Measurements from ENCODE around the gene MMP21.

The MMP21 gene, protein sequence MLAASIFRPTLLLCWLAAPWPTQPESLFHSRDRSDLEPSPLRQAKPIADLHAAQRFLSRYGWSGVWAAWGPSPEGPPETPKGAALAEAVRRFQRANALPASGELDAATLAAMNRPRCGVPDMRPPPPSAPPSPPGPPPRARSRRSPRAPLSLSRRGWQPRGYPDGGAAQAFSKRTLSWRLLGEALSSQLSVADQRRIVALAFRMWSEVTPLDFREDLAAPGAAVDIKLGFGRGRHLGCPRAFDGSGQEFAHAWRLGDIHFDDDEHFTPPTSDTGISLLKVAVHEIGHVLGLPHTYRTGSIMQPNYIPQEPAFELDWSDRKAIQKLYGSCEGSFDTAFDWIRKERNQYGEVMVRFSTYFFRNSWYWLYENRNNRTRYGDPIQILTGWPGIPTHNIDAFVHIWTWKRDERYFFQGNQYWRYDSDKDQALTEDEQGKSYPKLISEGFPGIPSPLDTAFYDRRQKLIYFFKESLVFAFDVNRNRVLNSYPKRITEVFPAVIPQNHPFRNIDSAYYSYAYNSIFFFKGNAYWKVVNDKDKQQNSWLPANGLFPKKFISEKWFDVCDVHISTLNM

DNA sequence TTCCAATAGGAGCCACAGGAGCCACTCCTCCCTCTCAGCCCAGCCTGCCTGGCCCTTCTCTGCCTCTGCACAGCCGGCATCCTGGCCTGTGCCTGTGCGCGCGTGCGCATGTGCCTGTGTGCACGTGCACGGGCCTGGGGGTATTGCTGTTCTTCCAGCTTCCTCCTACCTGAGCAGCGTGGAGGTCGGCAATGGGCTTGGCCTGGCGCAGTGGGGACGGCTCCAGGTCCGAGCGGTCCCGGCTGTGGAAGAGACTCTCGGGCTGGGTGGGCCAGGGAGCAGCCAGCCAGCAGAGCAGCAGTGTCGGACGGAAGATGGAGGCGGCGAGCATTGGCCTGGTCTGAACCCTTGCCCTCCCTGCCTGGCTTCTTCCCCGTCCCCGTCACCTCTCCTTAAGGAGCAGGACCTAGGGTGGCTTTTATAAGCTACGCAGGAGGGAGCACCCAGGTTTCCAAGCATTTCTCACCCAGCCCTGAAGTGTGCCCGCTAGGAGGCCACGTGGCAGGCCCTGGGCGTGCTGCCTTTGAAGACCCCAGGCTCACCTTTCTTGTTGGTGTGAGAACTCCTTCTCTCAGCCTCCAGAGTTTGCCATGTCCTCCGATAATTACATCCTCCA is at the start of gene MMP21:
MMP21 (minus strand) TSS at position 331 of the 616 bp plus-strand sequence; CDS start at position 331, 0 bp downstream.
- DNase-seq, result no peak

DNA sequence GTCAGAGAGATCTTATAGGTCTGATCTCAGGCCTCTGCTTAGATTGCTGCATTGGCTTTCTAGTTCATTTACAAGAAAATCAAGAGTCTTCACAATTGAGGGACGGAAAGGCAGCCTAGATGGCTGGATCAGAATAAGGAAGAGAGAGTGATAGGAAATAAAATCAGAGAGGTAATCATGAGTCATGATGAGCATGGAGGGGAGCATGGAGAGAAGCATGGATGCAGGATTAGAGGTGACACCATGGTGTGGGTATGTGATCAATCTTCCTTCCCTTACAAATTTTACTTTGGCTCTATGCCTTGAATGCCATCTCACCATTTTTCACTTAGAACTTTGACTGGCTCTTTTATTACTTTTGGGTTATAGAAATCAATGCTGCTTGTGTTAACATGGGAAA is 49.1 kb upstream of the MMP21 start:
- no peak for DNase-seq

GRCh38 chr10:125823663-125824251 is 48.1 kb upstream of the MMP21 start:
- DNase-seq, result no peak

DNA sequence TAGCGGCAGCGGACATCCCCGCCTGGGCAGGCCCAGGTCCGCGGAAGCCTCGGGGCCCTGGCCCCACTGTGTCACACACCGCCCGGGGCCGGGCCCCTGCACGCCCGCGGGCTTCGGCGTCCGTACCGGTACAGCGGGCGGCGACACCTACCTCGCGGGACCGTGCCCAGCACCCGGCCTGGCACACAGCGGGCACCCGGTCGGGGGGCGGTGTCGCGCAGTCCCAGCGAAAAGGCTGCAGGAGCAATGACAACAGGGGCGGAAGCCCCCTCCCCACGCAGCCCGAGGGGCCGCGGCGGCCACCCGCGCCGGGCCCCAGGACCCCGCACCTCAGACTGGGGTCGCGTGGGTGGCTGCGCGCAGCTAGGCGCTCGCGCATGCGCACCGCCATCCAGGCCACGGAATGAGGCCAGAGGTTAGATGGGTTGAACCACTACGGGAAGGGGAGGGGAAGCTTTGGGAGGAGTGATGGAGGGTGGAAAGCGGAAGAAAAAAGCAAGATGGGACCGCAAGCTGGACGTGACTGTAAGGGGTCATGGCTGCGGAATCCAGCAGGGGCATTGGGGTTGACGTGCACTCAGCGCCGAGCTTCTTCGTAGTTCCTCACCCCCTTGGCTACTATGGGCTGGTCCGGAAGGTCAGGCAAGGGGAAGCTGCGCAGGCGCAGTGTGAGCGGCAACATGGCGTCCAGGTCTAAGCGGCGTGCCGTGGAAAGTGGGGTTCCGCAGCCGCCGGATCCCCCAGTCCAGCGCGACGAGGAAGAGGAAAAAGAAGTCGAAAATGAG is 47.4 kb upstream of the MMP21 start, which contains the start of the genes BCCIP and UROS:
BCCIP (plus strand) TSS at position 669 of the 785 bp plus-strand sequence; CDS start at position 681, 12 bp downstream.
UROS (minus strand) TSS at position 381 of the 785 bp plus-strand sequence. CDS start 6,759 bp downstream, outside the sequence.
- peak; percentile 79 for DNase-seq

DNA sequence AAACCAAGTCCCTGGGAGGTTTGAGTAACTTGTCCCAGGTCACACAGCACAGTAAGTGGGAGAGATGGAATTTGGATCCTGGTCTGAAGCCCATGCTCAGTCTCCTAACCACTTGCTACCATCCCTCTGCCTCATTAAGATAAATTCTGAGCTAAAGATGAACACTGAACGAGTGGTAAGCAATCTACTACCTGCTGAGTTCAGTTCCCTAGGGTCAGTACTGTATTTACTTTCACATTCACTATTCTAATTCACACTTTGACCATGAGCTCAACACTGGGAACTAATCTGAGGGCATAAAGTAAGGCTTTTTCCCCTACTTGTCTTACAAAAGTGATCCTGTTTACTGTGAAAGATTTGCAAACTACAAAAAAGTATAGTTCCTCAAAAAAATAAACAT is 45.1 kb upstream of the MMP21 start:
- DNase-seq, result no peak

DNA sequence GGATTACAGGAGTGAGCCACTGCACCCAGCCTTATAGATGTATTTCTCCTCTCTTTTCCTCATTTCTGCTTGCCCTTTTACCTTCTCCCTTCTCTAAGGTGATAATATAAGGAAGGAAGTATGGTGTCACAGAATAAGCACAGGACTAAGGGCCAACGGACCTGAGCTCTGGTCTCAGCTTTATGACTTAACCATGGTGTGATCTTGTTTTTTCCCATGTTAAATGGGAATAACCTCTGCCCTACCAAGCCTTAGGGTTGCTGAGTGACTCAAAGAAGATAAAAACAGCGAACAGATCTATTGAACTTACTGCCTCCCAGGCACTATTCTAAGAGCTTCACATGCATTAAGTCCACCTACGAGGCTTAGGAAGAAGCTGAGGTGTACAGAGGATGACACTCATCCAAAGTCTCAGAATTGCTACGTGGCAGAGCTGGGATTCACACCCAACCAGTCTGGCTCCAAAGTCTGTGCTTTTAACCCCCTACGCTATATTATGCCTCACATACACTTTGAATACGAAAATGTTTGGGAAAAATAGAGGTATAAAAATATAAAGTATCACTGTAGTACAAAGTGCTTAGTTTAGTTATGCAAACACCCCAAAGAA is 41.8 kb upstream of the MMP21 start:
- no peak for DNase-seq

GRCh38 chr10:125816548-125816947 is 40.9 kb upstream of the MMP21 start:
- DNase-seq, result no peak

- DNase-seq, result no peak
Measured at GRCh38 chr10:125815764-125816163, 40.1 kb upstream of the MMP21 start.

DNA sequence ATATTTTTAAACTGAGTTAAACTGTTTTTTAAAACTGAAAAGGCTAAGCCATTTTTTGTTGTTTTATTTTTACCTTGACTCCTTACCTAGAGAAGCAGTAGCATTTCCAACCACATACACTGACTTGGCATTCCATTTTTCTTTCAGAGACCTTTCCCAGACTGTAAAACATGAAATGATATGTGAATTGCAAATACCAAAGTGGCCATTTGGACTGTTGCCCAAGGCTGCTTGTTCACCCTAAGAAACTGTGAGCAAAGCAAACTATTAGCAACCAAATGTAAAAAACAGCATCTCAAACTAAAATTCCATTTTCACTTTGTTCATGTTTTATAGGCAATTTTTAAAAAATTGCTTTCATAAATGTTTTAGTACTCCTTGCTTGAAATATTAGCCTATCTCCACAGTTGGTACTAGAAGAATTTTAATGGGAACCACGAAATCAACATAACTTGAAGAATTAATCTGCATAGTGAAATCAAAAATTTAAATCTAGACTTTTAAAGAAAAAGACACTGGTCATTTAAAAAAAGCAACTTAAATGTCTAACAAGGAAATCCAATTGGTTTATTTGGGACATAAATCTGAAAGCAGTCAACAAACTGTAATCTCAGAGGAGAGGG is 36.6 kb upstream of the MMP21 start:
- DNase-seq, result no peak

GRCh38 chr10:125811251-125811650 is 35.6 kb upstream of the MMP21 start:
- no peak for DNase-seq

- DNase-seq, result no peak
Measured at GRCh38 chr10:125808047-125808446, 32.4 kb upstream of the MMP21 start.

- no peak for DNase-seq
Measured at GRCh38 chr10:125802739-125803138, 27.1 kb upstream of the MMP21 start.

- DNase-seq, result no peak
Measured at GRCh38 chr10:125802131-125802530, 26.5 kb upstream of the MMP21 start.

DNA sequence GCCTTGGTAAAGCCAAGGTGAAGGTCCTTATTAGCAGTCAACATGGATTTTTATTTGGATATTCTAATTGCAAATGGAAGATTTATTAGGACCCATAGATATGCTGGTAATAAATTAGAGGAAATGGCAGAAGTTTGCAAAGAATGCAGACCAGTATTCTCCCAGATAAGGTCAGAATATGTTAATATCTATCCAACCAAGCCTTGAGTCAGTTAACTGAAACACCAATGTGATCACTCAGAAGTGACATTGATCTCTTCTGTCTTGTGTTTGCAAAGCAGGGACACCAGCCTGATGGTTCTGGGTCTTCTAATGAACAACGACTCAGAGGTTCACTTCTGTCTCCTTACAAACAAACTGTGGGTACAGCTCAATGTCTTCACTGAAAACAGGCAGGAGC is 26.0 kb upstream of the MMP21 start:
- no peak for DNase-seq

DNA sequence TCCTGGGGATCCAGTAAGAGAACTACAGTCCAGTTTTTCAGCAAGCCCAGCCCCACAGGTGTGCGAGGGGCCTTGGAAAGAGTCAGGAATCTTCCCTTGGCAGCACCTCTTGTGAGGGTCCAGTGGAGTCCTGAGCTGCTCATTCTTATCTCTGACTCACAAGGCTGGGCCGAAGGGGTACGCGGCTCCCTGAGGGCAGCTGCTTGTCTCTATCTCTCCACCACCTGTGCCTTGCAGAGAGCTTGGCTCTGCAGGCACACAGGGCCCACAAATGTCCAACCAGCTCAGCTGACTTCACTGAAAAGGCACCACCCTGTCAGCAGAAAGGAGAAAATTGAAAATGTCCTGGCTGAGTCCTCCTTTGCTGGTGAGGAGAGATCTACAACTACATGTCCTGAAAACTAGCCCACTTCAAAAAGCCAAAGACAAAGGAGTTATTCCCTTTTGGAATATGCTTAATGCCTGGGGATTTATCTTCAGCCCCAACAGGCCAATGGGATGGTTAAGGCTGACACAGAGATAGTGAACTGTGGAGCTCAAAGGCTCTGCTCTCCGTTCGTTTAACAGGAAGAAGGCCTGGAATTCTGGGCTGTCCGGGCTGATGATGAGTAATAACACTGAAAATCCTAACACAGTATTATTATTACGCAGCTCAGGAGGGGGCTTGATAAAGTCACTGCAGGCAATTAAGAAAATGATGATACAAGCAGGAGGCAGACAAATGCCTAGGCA is 24.0 kb upstream of the MMP21 start:
- no peak for DNase-seq

DNA sequence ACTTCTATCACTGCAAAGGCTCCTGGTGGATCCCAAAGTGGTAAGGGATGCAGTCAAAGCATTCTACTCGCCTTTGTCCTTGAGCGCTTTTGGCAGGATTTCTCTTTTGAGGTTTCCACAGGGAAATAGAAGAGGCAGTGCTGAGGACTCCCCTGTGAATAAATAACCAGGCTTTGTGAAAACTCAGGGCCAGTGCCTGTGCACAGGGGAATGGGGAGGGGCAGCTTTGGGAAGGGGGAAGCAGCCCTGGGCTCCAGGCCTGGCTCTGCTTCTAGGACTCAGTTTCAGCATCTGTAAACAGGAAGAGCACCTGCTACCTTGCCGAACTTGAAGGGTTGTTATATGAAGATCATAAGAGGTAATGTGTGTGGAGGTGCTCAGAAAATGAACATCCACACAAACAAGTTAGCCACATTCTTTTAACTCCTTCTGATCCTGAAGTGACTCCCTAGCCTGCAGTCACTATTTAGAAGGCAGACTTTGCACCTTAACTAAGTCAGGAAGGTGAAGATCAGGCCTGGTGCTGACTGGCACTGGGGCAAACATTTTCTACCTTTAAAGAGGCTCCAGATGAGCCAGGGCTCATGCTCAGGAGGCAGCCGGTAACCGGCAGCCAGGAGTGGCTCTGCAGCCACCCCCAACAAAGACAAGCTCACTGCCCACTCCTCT is 22.5 kb upstream of the MMP21 start:
- DNase-seq, result peak; percentile 6

- DNase-seq, result no peak
Measured at GRCh38 chr10:125797424-125797823, 21.8 kb upstream of the MMP21 start.

DNA sequence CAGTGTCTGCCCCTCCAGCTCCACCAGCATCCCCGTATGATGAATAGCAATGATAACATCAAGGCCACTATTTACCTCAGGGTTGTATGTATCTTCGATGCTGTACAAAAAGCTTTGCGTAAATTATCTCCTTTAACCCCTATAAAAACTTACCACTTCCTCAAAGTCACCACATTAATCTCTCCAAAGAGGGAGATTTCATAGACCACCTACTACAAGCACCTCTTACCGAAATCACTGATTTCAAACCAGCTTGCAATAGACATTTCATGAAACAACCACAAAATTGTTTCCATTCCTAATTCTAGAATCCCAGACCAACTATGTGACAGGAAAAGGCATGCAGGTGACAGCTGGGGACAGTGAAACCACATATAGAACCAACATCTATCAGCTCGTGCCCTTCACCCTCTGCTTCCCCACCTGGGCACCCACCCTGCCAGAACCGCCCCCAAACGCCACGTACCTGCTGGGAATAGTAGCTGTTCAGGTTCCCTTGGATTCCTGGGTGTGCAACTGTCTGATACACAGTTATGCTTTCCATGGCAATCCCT is 20.1 kb upstream of the MMP21 start:
- no peak for DNase-seq

DNA sequence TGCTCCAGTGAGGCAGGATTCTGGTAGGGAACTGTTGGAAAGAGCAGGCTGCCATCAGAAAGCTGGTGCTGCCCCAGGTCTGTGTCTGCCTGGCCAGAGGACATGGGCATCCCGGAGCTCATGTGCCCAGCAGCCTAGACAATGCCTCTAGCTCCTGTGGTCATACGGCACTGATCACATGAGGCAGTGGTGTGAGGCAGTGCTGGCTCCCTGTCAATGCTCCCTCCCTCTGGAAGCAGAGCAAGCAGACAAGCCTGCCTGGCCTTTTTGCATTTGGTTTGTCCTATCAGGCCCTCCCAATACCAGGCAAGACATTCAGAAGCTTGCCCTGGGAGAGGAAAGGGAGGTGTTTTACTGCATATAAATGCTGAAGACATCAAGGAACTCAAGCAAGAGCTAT is 19.5 kb upstream of the MMP21 start:
- DNase-seq, result no peak

Measured in DMS153 (cell line).